GM18873 (cell line): Measurements from ENCODE around the gene ADAM12.

Experiments used
- ATAC-seq: cut with Tn5 transposase; IDR thresholded peaks from one replicate; pipeline ENCODE4 v1.9.1; 2021; ENCODE audit warnings: mild to moderate bottlenecking, moderate library complexity, moderate number of reproducible peaks; ENCODE audit not compliant: unreplicated experiment, low FRiP score

Gene ADAM12

DNA sequence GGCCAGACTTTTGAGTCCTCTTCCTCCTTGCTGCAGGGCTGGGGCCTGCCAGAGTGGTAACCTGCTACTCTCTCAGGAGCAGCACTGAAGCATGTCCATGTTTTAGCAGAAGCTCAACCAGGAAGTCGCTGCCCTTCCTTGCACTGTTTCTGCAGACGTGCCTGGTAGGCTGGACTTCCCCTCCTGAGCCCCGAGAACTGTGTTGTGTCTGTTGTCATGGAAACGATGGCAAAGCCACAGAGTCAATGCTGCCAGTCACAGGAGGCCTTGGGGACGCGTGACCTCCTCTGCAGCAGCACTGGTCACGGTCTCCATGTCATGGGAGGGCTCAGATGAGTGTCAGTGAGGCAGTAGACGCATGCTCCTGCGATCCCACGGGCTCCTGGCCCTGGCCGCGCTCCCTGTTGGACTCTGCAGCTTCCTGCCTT, 346.5 kb downstream of the ADAM12 start:
- ATAC-seq: peak; percentile 100

GRCh38 chr10:126041117-126041516, 347.2 kb downstream of the ADAM12 start:
- ATAC-seq: no peak

DNA sequence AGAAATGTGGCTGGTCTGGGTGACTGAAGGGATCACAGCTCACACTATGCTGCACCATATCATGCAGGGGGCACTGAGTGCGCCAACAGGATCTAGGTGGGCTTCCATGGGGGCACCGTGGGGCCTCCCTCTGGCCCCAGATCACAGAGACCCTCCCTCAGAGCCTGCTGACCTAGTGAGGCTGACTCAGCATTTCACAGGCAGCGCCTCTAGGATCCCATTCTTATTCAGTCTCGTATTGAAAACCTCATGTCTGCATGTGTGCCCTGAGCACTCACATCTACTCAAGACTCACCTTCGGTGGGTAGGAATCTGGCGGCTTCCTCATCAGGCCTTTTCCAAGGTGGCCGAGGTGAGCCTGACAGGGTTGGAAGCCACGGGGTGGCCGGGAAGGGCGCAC, 350.3 kb downstream of the ADAM12 start:
- no peak for ATAC-seq

GRCh38 chr10:126036515-126036914, 351.8 kb downstream of the ADAM12 start:
- ATAC-seq: no peak

DNA sequence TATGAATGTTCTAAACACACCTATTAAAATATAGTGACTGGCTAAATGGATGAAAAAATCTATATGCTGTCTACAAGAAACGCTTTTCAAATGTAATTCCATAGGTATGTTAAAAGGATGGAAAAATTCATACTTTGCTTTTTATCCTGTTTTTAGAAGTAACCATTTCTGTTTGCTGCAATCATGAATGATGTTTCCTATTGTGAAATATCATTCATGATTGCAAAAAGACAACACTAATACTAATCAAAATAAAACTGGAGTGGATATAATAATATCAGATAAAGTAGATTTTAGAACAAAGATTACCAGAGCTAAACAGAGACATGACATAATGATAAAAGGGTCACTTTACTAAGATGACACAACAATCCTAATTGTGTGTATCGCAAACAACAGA, 353.7 kb downstream of the ADAM12 start:
- ATAC-seq: no peak

- ATAC-seq: no peak
Observed at GRCh38 chr10:126029999-126030398, 358.3 kb downstream of the ADAM12 start.

GRCh38 chr10:126027692-126028091, 360.6 kb downstream of the ADAM12 start:
- ATAC-seq: no peak

DNA sequence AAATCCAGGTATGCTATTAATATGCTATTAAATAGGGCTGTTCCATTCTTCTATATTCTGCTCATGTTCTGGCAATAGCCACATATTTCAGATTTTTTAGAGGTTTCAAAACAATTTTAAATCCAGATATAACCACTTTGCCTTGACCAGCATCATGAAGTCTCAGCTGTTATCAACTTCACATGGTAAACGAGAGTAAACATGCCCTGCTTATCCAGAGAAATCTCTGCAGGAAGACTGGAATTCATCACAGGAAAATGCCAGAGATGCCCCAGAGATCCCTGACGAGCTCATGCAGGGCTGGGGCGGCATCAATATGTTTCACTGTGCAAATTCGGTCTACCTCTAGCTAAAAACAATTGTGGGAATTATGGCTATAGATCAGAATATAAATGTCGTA, 365.4 kb downstream of the ADAM12 start:
- ATAC-seq: no peak

- no peak for ATAC-seq
Observed at GRCh38 chr10:126021833-126022500, 366.3 kb downstream of the ADAM12 start.

- ATAC-seq: no peak
Observed at GRCh38 chr10:126017961-126018560, 370.2 kb downstream of the ADAM12 start.

GRCh38 chr10:126016882-126017281, 371.4 kb downstream of the ADAM12 start:
- ATAC-seq: no peak

DNA sequence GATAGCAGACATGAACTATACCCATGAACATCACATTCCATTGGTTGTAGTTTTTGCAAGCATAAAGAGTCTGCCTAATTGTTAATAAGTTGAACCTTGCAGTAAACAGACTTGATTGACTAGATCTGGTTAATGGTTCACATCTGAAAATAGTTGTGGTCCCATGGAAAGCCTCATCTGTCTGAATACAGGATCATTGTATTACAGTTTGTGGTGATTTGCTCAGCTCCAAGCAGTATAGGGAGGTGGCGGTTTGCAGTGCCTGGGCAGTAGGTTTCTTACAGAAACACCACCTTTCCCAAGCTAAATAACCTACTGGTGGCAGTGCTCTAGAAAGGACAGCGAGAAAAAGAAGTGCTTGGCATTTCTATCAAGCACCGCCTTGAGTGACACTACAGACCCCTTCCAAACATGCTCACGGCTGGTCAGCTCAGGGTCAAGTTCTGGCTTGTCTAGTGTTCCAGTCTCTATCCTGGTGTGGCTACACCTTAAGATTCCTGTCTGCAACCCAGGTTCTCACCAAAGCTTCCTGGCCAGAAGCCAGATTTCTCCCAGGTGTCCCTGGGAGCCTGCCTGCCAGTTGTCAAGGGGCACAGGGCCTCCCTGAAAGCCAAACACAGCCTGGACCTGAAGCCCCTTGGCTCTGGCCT, 372.0 kb downstream of the ADAM12 start:
- no peak for ATAC-seq

DNA sequence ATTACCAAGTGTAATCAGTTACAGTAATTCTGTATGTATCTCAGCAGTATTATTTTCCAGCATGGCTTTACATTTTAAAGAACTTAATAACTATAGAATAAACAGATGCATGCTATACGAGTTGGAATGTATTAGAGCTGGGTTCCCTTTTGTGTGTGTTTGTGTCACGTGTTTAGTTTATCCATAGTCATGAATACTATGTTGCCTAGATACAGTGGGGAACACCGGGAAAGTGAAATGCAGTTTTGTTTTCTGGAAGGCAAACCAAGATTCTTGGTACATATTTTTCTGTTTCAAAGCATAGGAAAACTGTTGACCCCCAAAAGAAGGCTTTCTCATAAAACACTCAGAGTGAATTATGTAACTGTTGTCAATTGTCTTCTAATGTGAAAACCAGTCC, 372.9 kb downstream of the ADAM12 start:
- no peak for ATAC-seq

DNA sequence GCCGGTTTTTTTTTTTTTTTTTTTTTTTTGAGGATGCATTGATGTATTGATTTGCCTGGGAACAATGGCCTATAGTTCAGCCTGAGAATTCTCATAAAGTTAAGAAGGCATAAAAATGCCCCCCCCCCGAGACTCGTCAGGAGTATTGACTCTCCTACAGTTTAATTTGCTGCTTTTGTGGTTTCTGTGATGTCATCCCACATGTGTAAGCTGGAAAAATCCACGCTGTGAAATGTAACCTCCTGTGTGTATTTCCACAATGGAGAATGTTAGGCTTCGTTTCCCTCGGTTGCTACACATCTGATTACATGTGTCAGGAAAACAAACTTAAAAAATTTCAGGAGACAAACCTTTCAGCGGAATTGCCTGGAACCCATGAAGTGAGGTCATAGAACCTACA, 374.0 kb downstream of the ADAM12 start:
- no peak for ATAC-seq

- no peak for ATAC-seq
Observed at GRCh38 chr10:126013489-126014281, 374.6 kb downstream of the ADAM12 start.

DNA sequence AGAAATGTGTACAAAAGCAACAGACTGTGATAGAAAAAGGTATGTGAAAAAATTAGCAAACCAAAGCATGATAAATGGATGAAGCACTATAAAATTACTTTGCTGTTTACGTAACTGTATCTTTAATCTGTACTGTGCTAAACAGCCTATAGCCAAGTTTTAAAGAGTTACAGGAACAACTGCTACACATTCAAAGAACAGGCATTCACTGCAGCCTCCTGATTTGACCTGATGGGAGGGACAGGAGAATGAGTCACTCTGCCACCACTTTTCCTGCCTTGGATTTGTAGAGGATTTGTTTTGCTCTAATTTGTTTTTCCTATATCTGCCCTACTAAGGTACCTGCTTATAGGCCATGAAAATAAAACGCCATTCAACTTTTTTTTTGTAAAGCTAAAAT, 375.8 kb downstream of the ADAM12 start:
- ATAC-seq: no peak

DNA sequence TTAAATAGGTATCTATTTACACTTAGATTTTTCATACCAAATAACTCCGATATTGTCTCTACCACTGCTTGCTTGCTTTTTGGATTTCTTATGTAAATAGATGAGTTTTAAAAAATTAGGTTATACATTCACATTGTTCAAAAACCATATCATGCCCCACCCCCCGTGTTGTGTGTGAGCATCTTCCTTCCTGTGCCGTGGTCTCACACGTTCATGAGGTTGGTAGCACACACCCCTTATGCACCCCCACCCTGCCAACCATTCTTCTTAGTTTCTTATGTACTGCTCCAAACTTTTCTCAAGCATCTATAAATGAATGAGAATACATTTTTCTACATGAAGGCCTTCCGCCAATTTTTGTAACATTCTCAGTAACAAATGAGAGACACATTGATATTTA, 376.3 kb downstream of the ADAM12 start:
- no peak for ATAC-seq

DNA sequence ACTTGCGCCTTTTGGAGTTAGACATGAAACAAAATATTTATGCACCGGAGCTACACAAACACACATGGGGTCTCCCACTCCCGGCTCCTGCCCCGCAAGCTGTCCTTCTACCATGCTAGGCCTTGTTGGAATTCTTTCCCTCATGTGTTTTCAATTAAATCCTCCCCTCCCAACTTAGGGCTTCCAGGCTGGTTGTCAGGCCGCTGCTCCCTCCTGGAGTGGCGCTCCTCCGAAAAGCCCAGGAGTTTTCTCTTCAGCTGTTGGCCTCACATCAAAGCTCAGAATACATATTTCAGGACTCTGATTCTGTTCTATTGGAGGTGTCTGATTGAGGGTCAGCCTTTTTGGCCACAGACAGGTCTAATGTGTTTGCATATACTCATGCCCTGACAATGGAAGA, 378.6 kb downstream of the ADAM12 start:
- no peak for ATAC-seq

DNA sequence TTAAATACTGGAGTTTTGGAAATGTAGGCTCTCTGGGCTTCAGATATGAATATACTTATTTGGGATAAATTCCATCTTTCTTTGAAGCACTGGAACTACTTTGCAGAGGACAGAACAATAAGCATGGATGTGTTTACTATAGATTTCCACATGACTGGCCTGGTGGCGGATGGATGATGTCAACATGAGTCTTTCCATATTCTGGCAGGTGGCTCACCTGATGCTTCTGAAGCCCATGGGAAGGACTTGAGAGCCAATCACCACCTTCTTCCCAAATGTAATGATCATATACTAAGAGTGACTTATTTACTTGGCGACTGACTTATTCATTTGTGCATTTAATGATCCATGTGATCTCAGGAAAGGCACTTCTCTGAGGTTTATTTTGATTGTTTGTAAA, 381.4 kb downstream of the ADAM12 start:
- ATAC-seq: no peak

GRCh38 chr10:126006264-126006663, 382.0 kb downstream of the ADAM12 start:
- ATAC-seq: no peak

- ATAC-seq: no peak
Observed at GRCh38 chr10:126004752-126005151, 383.5 kb downstream of the ADAM12 start.
